GM18526 (cell line): ENCODE results near the gene AP3M1.

Experiments used
- POLR2A ChIP-seq: IDR thresholded peaks from 3 replicates; pipeline ENCODE4 v1.6.1; 2011; ENCODE audit not compliant: insufficient read length; ENCODE audit errors: extremely low read depth

The AP3M1 gene

GRCh38 chr10:74099836-74100235, 50.8 kb downstream of the AP3M1 start:
- TF ChIP-seq POLR2A, result no peak

- no peak for TF ChIP-seq POLR2A
These were observed 51.2 kb downstream of the AP3M1 start for GRCh38 chr10:74099420-74099819.

GRCh38 chr10:74097776-74098175, 52.9 kb downstream of the AP3M1 start:
- TF ChIP-seq POLR2A, result no peak

- no peak for TF ChIP-seq POLR2A
These were observed 53.9 kb downstream of the AP3M1 start for GRCh38 chr10:74096777-74097176.

- no peak for TF ChIP-seq POLR2A
These were observed 56.4 kb downstream of the AP3M1 start for GRCh38 chr10:74094231-74094630.

- TF ChIP-seq POLR2A, result no peak
These were observed 57.0 kb downstream of the AP3M1 start for GRCh38 chr10:74093530-74094164.

- no peak for TF ChIP-seq POLR2A
These were observed 58.3 kb downstream of the AP3M1 start for GRCh38 chr10:74092372-74092771.

- TF ChIP-seq POLR2A, result no peak
These were observed 61.9 kb downstream of the AP3M1 start for GRCh38 chr10:74088722-74089121.

- no peak for TF ChIP-seq POLR2A
These were observed 64.3 kb downstream of the AP3M1 start for GRCh38 chr10:74086317-74086716.

- TF ChIP-seq POLR2A, result no peak
These were observed 65.7 kb downstream of the AP3M1 start for GRCh38 chr10:74084955-74085354.

GRCh38 chr10:74083304-74083703, 67.3 kb downstream of the AP3M1 start:
- TF ChIP-seq POLR2A, result no peak

GRCh38 chr10:74081941-74082718, 68.5 kb downstream of the AP3M1 start:
- no peak for TF ChIP-seq POLR2A

- no peak for TF ChIP-seq POLR2A
These were observed 69.3 kb downstream of the AP3M1 start for GRCh38 chr10:74081192-74081803.

GRCh38 chr10:74079936-74080590, 70.6 kb downstream of the AP3M1 start:
- TF ChIP-seq POLR2A, result no peak

GRCh38 chr10:74079028-74079935, 71.3 kb downstream of the AP3M1 start:
- TF ChIP-seq POLR2A, result no peak

GRCh38 chr10:74078037-74078436, 72.6 kb downstream of the AP3M1 start:
- TF ChIP-seq POLR2A, result no peak
